IPS DF 6.9 (cell line): ENCODE results near the gene INTS13.
"Not testable (repeated sequence)": the region's sequence is repeated elsewhere in the genome, so short reads cannot be mapped to it uniquely, and the experiment has no call there.

Experiments used
- DNase-seq: peaks from one replicate; pipeline ENCODE4 v3.0.0-alpha.2; 2013; ENCODE audit warnings: low read depth, low spot score
- H3K27ac ChIP-seq: one replicate; pipeline ENCODE4 v1.5.1; 2013; ENCODE audit warnings: low read length, control low read depth
- H3K27me3 ChIP-seq: 2 replicates; pipeline ENCODE4 v1.6.1; 2013; ENCODE audit warnings: mild to moderate bottlenecking, low read length; ENCODE audit not compliant: control insufficient read depth, insufficient read depth
- H3K36me3 ChIP-seq: 2 replicates; pipeline ENCODE4 v1.6.1; 2013; ENCODE audit warnings: low read length; ENCODE audit not compliant: control insufficient read depth, insufficient read depth
- H3K4me1 ChIP-seq: 2 replicates; pipeline ENCODE4 v1.6.1; 2013; ENCODE audit warnings: low read length; ENCODE audit not compliant: control insufficient read depth, insufficient read depth
- H3K4me3 ChIP-seq: 2 replicates; pipeline ENCODE4 v1.5.1; 2013; ENCODE audit warnings: mild to moderate bottlenecking, low read length
- H3K9me3 ChIP-seq: 2 replicates; pipeline ENCODE4 v1.6.1; 2013; ENCODE audit warnings: low read length, inconsistent platforms; ENCODE audit not compliant: control insufficient read depth, insufficient read depth
- WGBS: extraction: QIAGEN DNeasy Blood & Tissue Kit; methylation state at CpG from one replicate; pipeline ENCODE4 v1.1.7; 2013; ENCODE audit warnings: mixed read lengths, missing lambda C conversion rate; ENCODE audit not compliant: insufficient read length, insufficient coverage; 5-methylcytosine and 5-hydroxymethylcytosine counted together

The INTS13 gene

GRCh38 chr12:26870491-26871419 lies 67.0 kb downstream of the INTS13 start:
- Histone ChIP-seq H3K27ac (no peak overlapping the region), H3K4me1 (no peaks in the 10 kb centered on the region), H3K4me3 (no peak overlapping the region), H3K9me3 (no peaks in the 10 kb centered on the region), H3K27me3 (no peaks in the 10 kb centered on the region), H3K36me3 (no peaks in the 10 kb centered on the region)
- no CpG with 5 or more reads among the region's 11 CpGs for WGBS
- no peak for DNase-seq

GRCh38 chr12:26869908-26870459 lies 67.8 kb downstream of the INTS13 start:
- Histone ChIP-seq H3K4me1 (no peaks in the 10 kb centered on the region), H3K9me3 (no peaks in the 10 kb centered on the region), H3K36me3 (no peaks in the 10 kb centered on the region), H3K4me3 (no peak overlapping the region), H3K27ac (no peak overlapping the region), H3K27me3 (no peaks in the 10 kb centered on the region)
- no CpG with 5 or more reads among the region's 6 CpGs for WGBS
- no peak for DNase-seq

- DNase-seq = no peak
- H3K27ac ChIP-seq = no peak overlapping the region
- no peaks in the 10 kb centered on the region for H3K4me1 ChIP-seq
- no peaks in the 10 kb centered on the region for H3K27me3 ChIP-seq
- no CpG with 5 or more reads among the region's 6 CpGs for WGBS
- H3K36me3 ChIP-seq = no peaks in the 10 kb centered on the region
- no peaks in the 10 kb centered on the region for H3K9me3 ChIP-seq
- no peak overlapping the region for H3K4me3 ChIP-seq
These were observed 68.7 kb downstream of the INTS13 start for GRCh38 chr12:26869104-26869494.

- no CpG with 5 or more reads among the region's 3 CpGs for WGBS
These were observed 69.2 kb downstream of the INTS13 start for GRCh38 chr12:26868447-26869103.

GRCh38 chr12:26867080-26867479 lies 70.7 kb downstream of the INTS13 start:
- Histone ChIP-seq H3K27me3 (no peaks in the 10 kb centered on the region), H3K27ac (no peak overlapping the region), H3K9me3 (no peaks in the 10 kb centered on the region), H3K36me3 (no peaks in the 10 kb centered on the region), H3K4me3 (no peak overlapping the region), H3K4me1 (no peaks in the 10 kb centered on the region)
- DNase-seq = no peak
- WGBS = no CpG with 5 or more reads among the region's 2 CpGs

More at GRCh38 chr12:26868447-26869103, 69.2 kb downstream of the INTS13 start:
- H3K36me3 ChIP-seq = no peaks in the 10 kb centered on the region
- H3K27ac ChIP-seq = no peak overlapping the region
- no peaks in the 10 kb centered on the region for H3K9me3 ChIP-seq
- no peak for DNase-seq
- H3K4me3 ChIP-seq = no peak overlapping the region
- no peaks in the 10 kb centered on the region for H3K27me3 ChIP-seq
- H3K4me1 ChIP-seq = no peaks in the 10 kb centered on the region

GRCh38 chr12:26863515-26863914 lies 74.3 kb downstream of the INTS13 start:
- Histone ChIP-seq H3K4me3 (no peak overlapping the region), H3K36me3 (no peaks in the 10 kb centered on the region), H3K27me3 (no peaks in the 10 kb centered on the region), H3K27ac (no peak overlapping the region), H3K9me3 (no peaks in the 10 kb centered on the region), H3K4me1 (no peaks in the 10 kb centered on the region)
- no peak for DNase-seq
- no CpG with 5 or more reads among the region's 4 CpGs for WGBS

- H3K27me3 ChIP-seq, H3K36me3 ChIP-seq, H3K4me3 ChIP-seq, H3K9me3 ChIP-seq, H3K27ac ChIP-seq, DNase-seq, H3K4me1 ChIP-seq: not testable (repeated sequence)
- no CpG with 5 or more reads among the region's 3 CpGs for WGBS
These were observed 75.0 kb downstream of the INTS13 start for GRCh38 chr12:26862787-26863186.

GRCh38 chr12:26861690-26862089 lies 76.1 kb downstream of the INTS13 start:
- no CpG with 5 or more reads among the region's 1 CpG for WGBS

GRCh38 chr12:26857465-26858176 lies 80.2 kb downstream of the INTS13 start:
- no peak for DNase-seq
- no peaks in the 10 kb centered on the region for H3K36me3 ChIP-seq
- no peak overlapping the region for H3K4me3 ChIP-seq
- 0 out of 2 replicates have a peak, but pooled peaks cover 1% of the 10 kb centered on the region for H3K4me1 ChIP-seq
- H3K27me3 ChIP-seq = no peaks in the 10 kb centered on the region
- no peaks in the 10 kb centered on the region for H3K9me3 ChIP-seq
- no peak overlapping the region for H3K27ac ChIP-seq
- no CpG with 5 or more reads among the region's 6 CpGs for WGBS

More at GRCh38 chr12:26861690-26862089, 76.1 kb downstream of the INTS13 start:
- Histone ChIP-seq H3K27ac (no peak overlapping the region), H3K9me3 (no peaks in the 10 kb centered on the region), H3K4me3 (no peak overlapping the region), H3K36me3 (no peaks in the 10 kb centered on the region), H3K27me3 (no peaks in the 10 kb centered on the region), H3K4me1 (no peaks in the 10 kb centered on the region)
- no peak for DNase-seq

- no peaks in the 10 kb centered on the region for H3K27me3 ChIP-seq
- H3K9me3 ChIP-seq = no peaks in the 10 kb centered on the region
- 0 out of 2 replicates have a peak, but pooled peaks cover 1% of the 10 kb centered on the region for H3K4me1 ChIP-seq
- WGBS = no CpG with 5 or more reads among the region's 1 CpG
- no peak overlapping the region for H3K4me3 ChIP-seq
- H3K36me3 ChIP-seq = no peaks in the 10 kb centered on the region
- no peak overlapping the region for H3K27ac ChIP-seq
- no peak for DNase-seq
These were observed 82.4 kb downstream of the INTS13 start for GRCh38 chr12:26855337-26855736.
